Measurements from ENCODE around the gene OTOGL.

GRCh38 chr12:80239867-80240266 lies 140.5 kb downstream of the OTOGL start:
- TF ChIP-seq ZFP30 (CRISPR knock-in tag; IDR thresholded peaks at IDR 0.05) (no peak), RARB (CRISPR knock-in tag; IDR thresholded peaks at IDR 0.05) (no peak), ARNTL (CRISPR knock-in tag; IDR thresholded peaks at IDR 0.05; ENCODE audit: borderline replicate concordance, low read depth) (no peak), ZNF565 (CRISPR knock-in tag; conservative IDR thresholded peaks at IDR 0.05; ENCODE audit: low read depth) (no peak), ZNF70 (CRISPR knock-in tag; IDR thresholded peaks at IDR 0.05) (no peak), PATZ1 (CRISPR knock-in tag; IDR thresholded peaks at IDR 0.05; ENCODE audit: borderline replicate concordance) (no peak), ZC3H10 (CRISPR knock-in tag; IDR thresholded peaks at IDR 0.05) (no peak), ZNF8 (CRISPR knock-in tag; IDR thresholded peaks at IDR 0.05) (peak; percentile 68), CSDC2 (CRISPR knock-in tag; IDR thresholded peaks at IDR 0.05) (no peak), CREB5 (CRISPR knock-in tag; IDR thresholded peaks at IDR 0.05; ENCODE audit: low read depth) (no peak)
